ENCODE results near the gene FAM13A. TPM values are rescaled to one million over a fixed set of nuclear protein-coding genes. Genes with fewer than 3 reads are reported as not detected.

The FAM13A gene
- total and polyA plus RNA-seq, 2 of the 13 experiments (the other 11 are each of a cell fraction or from before 2014, with no cell fraction given): 1.2 to 36.2 TPM

DNA sequence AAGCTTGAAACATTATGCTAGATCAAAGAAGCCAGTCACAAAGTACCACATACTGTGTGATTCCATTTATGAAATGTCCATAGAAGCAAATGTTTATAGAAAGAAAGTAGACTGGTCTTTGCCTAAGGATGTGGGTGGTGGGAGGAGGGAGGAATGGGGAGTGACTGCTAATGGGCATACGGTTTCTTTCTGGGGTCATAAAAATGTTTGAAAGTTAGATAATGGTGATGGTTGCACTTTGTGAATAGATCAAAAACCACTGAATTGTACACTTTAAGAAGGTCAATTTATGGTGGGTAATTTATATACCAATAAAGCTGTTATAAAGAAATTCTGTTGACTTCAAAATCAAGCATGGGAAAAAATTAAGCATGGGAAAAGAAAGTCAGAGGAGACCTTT lies 56.6 kb downstream of the FAM13A start:
- H3K4me2 ChIP-seq (ENCODE audit: low read depth, low read length): no peak overlapping the region
- H4K20me1 ChIP-seq (ENCODE audit: insufficient read depth, low read length): no peaks in the 10 kb centered on the region
- H3K36me3 ChIP-seq (replicated peaks in 1 of 2; ENCODE audit: control insufficient read depth in 1 of 2, insufficient read depth in 2 of 2, low read length in 2 of 2): no peaks in the 10 kb centered on the region
- intact Hi-C loops (cut with micrococcal nuclease; ENCODE audit: unreplicated experiment) (no loop called here), in situ Hi-C loops (cut with HindIII; ENCODE audit: extremely low pct_ligation_motif_present, low pct_unique_long_range_greater_than_20kb) (no loop called here)
- FAIRE-seq: no peak
- no peaks in the 10 kb centered on the region for H3K9me3 ChIP-seq (ENCODE audit: low read length)
- H3K4me1 ChIP-seq (ENCODE audit: insufficient read depth, low read length): peaks cover 25% of the 10 kb centered on the region
- POLR2A ChIA-PET: no interaction called here
- ATAC-seq: no peak
- no peaks in the 10 kb centered on the region for H3K27me3 ChIP-seq (ENCODE audit: control insufficient read depth in 1 of 2, insufficient read depth in 2 of 2, low read length in 2 of 2)
- H3K79me2 ChIP-seq (ENCODE audit: insufficient read depth, low read length): no peaks in the 10 kb centered on the region
- no peak overlapping the region for H3K9ac ChIP-seq (ENCODE audit: insufficient read depth, low read depth, low read length)
- DNase-seq (ENCODE audit: low spot score): no peak
- no peak overlapping the region for H3K27ac ChIP-seq (ENCODE audit: extremely low read length, insufficient read depth, low read length)
- CTCF ChIA-PET (ENCODE audit: low intra/inter-chr PET ratio, low total read pairs): no interaction called here
- H2AFZ ChIP-seq (ENCODE audit: low read length): no peak overlapping the region
- TF ChIP-seq ZMYM4 (CRISPR knock-in tag; IDR thresholded peaks at IDR 0.05) (no peak), YEATS2 (CRISPR knock-in tag; IDR thresholded peaks at IDR 0.05; ENCODE audit: borderline replicate concordance) (no peak), PCBP2 (optimal IDR thresholded peaks at IDR 0.05; ENCODE audit: low read depth, low read length, poor library complexity, severe bottlenecking) (no peak), ZNF724P (CRISPR knock-in tag; IDR thresholded peaks at IDR 0.05; ENCODE audit: borderline replicate concordance) (no peak), ATM (IDR thresholded peaks at IDR 0.05; ENCODE audit: borderline replicate concordance) (no peak)
- 97% methylated on average over 1 of the region's 1 CpG for WGBS (ENCODE audit: low lambda C conversion rate)
- H3K4me3 ChIP-seq (replicated peaks in 1 of 3; ENCODE audit: insufficient read depth in 1 of 3, low read depth in 2 of 3, low read length in 3 of 3): no peak overlapping the region
- no TSS peak for BruUV-seq (replicated peaks)

DNA sequence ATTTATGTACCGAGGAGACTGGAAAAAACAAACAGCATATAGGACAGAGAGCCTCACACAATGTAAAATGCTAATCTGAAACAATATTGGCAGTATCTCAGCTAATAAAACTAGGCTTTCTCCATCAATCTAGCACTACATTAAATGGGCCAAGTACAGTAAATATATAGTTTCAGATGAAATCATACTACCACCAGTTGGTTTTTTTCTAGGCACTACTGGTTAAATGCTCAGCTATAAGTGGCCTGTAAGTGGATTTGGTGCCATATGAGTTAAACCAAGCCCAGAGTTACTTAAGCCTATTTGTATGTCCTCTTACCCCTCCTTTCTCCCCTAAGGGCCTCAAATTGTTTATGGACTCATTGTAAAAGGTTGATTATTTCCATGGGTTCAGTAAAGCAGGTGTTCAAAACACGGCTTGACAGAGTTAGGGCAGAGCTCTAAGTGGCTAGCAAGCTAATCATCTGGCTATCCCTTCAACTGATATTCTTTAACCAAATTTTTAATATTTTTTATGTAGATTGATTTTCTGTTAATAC lies 57.5 kb downstream of the FAM13A start:
- ATAC-seq: no peak
- no TSS peak for BruUV-seq (replicated peaks)
- no peak overlapping the region for H3K4me3 ChIP-seq (replicated peaks in 1 of 3; ENCODE audit: insufficient read depth in 1 of 3, low read depth in 2 of 3, low read length in 3 of 3)
- in situ Hi-C loops (cut with HindIII; ENCODE audit: extremely low pct_ligation_motif_present, low pct_unique_long_range_greater_than_20kb) (no loop called here), intact Hi-C loops (cut with micrococcal nuclease; ENCODE audit: unreplicated experiment) (no loop called here)
- no peaks in the 10 kb centered on the region for H3K36me3 ChIP-seq (replicated peaks in 1 of 2; ENCODE audit: control insufficient read depth in 1 of 2, insufficient read depth in 2 of 2, low read length in 2 of 2)
- no peak overlapping the region for H3K27ac ChIP-seq (ENCODE audit: extremely low read length, insufficient read depth, low read length)
- no peak overlapping the region for H2AFZ ChIP-seq (ENCODE audit: low read length)
- ChIA-PET CTCF (ENCODE audit: low intra/inter-chr PET ratio, low total read pairs) (no interaction called here), POLR2A (no interaction called here)
- H3K9ac ChIP-seq (ENCODE audit: insufficient read depth, low read depth, low read length): no peak overlapping the region
- no peaks in the 10 kb centered on the region for H3K9me3 ChIP-seq (ENCODE audit: low read length)
- no peaks in the 10 kb centered on the region for H4K20me1 ChIP-seq (ENCODE audit: insufficient read depth, low read length)
- no peak for FAIRE-seq
- H3K79me2 ChIP-seq (ENCODE audit: insufficient read depth, low read length): no peaks in the 10 kb centered on the region
- no peak for DNase-seq (ENCODE audit: low spot score)
- 43% methylated on average over 2 of the region's 2 CpGs for WGBS (ENCODE audit: low lambda C conversion rate)
- H3K4me2 ChIP-seq (ENCODE audit: low read depth, low read length): no peak overlapping the region
- peaks cover 25% of the 10 kb centered on the region for H3K4me1 ChIP-seq (ENCODE audit: insufficient read depth, low read length)
- H3K27me3 ChIP-seq (ENCODE audit: control insufficient read depth in 1 of 2, insufficient read depth in 2 of 2, low read length in 2 of 2): no peaks in the 10 kb centered on the region
- TF ChIP-seq NFYC (CRISPR knock-in tag; IDR thresholded peaks at IDR 0.05) (no peak), XBP1 (CRISPR knock-in tag; IDR thresholded peaks at IDR 0.05) (no peak), ZNF331 (CRISPR knock-in tag; IDR thresholded peaks at IDR 0.05) (no peak), SP1 (IDR thresholded peaks at IDR 0.05) (no peak), SP1 (CRISPR knock-in tag; IDR thresholded peaks at IDR 0.05) (no peak), FOXM1 (CRISPR knock-in tag; IDR thresholded peaks at IDR 0.05) (no peak), PHF8 (CRISPR knock-in tag; IDR thresholded peaks at IDR 0.05) (no peak), RFXANK (CRISPR knock-in tag; IDR thresholded peaks at IDR 0.05) (no peak), JUN (CRISPR knock-in tag; IDR thresholded peaks at IDR 0.05) (no peak), ZFP36L2 (CRISPR knock-in tag; IDR thresholded peaks at IDR 0.05) (no peak), ZNF44 (CRISPR knock-in tag; IDR thresholded peaks at IDR 0.05) (no peak)
- TF ChIP-seq, protein P1, sequence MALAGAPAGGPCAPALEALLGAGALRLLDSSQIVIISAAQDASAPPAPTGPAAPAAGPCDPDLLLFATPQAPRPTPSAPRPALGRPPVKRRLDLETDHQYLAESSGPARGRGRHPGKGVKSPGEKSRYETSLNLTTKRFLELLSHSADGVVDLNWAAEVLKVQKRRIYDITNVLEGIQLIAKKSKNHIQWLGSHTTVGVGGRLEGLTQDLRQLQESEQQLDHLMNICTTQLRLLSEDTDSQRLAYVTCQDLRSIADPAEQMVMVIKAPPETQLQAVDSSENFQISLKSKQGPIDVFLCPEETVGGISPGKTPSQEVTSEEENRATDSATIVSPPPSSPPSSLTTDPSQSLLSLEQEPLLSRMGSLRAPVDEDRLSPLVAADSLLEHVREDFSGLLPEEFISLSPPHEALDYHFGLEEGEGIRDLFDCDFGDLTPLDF (CRISPR knock-in tag; IDR thresholded peaks at IDR 0.05): no peak
- TF ChIP-seq, protein P2, sequence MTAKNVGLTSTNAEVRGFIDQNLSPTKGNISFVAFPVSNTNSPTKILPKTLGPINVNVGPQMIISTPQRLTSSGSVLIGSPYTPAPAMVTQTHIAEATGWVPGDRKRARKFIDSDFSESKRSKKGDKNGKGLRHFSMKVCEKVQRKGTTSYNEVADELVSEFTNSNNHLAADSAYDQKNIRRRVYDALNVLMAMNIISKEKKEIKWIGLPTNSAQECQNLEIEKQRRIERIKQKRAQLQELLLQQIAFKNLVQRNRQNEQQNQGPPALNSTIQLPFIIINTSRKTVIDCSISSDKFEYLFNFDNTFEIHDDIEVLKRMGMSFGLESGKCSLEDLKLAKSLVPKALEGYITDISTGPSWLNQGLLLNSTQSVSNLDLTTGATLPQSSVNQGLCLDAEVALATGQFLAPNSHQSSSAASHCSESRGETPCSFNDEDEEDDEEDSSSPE (CRISPR knock-in tag; IDR thresholded peaks at IDR 0.05): no peak
- TF ChIP-seq, protein P3, sequence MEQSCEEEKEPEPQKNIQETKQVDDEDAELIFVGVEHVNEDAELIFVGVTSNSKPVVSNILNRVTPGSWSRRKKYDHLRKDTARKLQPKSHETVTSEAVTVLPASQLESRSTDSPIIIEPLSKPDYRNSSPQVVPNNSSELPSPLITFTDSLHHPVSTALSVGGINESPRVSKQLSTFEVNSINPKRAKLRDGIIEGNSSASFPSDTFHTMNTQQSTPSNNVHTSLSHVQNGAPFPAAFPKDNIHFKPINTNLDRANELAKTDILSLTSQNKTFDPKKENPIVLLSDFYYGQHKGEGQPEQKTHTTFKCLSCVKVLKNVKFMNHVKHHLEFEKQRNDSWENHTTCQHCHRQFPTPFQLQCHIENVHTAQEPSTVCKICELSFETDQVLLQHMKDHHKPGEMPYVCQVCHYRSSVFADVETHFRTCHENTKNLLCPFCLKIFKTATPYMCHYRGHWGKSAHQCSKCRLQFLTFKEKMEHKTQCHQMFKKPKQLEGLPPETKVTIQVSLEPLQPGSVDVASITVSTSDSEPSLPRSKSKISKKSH (CRISPR knock-in tag; IDR thresholded peaks at IDR 0.05; ENCODE audit: borderline replicate concordance): no peak
